Suprapubic skin (tissue), 3 donors: ENCODE results near the gene GINM1.
A peak's percentile ranks its signal among the peaks of the same experiment; 100 is the strongest.

Source experiments
- CTCF ChIP-seq, 2 donors: fragments of 200-600 bp in 1 of 2; fragments of 450-650 bp in 1 of 2; sonication (generic) in 1 of 2; IDR thresholded peaks; one replicate each; pipeline ENCODE4 v1.5.1; 2016 to 2019; ENCODE audit warnings: antibody characterized with exemption in 2 of 2, mild to moderate bottlenecking in 1 of 2, moderate library complexity in 1 of 2
- POLR2A ChIP-seq, 2 donors: fragments of 450-650 bp; IDR thresholded peaks; one replicate each; pipeline ENCODE4 v1.6.1; 2017; ENCODE audit warnings: antibody characterized with exemption in 2 of 2, mild to moderate bottlenecking in 2 of 2, moderate library complexity in 2 of 2

GRCh38 chr6:149545754-149546471, 20.3 kb upstream of the GINM1 start, which contains the start of gene PPIL4:
- TF ChIP-seq CTCF (IDR thresholded peaks at IDR 0.05): peak; percentile 51 to 83
- peak; percentile 81 to 94 for TF ChIP-seq POLR2A (IDR thresholded peaks at IDR 0.05)
